ENCODE results near the gene MORC3.
"Not testable (repeated sequence)": the region's sequence is repeated elsewhere in the genome, so short reads cannot be mapped to it uniquely, and the experiment has no call there.

The MORC3 gene

DNA sequence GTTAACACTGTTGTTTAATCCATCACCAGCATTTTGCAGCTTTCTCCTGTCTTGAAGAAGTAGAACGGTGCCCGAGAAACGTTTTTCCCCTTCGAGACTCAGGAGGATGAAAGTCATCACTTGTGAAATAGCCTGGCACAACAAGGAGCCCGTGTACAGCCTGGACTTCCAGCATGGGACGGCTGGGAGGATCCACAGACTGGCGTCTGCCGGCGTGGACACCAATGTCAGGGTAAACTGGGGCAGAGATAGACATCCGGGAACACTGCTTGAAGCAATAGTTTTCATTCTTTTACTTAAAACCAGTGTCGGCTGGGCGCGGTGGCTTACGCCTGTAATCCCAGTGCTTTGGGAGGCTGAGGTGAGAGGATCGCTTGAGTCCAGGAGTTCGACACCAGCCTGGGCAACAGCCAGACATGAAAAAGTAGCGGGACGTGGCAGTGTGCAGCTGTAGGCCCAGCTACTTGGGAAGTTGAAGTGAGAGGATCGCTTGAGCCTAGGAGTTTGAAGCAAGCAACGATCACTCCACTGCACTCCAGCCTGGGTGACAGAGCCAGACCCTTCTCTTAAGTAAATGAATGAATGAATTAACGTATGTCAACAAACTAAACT lies 66.1 kb downstream of the MORC3 start:
- no peak for DNase-seq (ENCODE audit: low spot score)

DNA sequence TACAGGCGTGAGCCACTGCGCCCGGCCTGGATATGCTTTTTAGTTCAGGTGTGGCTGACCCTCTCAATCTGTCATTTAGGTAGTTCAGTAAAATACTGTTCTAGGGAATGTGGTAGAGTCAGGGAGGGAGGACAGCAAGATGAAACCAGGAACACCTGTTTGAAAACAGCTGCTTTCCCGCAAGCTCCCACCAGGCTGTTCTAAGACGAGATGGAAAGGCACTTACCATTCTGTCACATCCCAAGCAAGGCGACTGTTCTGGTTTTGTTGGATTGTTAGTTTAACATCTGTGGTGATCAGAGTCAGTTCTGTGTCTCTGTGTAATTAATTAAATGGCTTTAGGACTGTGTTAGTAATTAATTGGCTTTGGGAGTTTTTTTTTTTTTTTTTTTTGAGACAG lies 68.1 kb downstream of the MORC3 start:
- no peak for DNase-seq (ENCODE audit: low spot score)

DNA sequence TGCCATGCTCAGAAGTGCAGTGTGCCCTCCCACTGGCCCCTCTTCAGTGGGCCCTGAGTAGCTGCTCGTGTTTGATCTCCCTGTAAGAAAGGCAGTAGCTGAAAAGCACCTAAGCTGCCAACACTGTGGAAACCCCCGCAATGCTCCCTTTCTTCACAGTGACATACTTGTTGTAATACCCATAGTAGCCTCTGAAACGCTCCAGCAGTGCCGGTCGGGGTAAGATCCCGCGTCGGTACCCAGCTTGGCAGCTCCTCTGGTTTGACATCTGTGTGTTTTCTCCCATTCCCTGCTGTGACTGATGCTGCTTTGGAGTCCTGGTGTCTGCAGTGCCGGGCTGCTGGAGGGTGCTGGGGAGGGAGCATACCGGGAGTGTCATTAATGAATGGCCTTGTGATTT lies 68.8 kb downstream of the MORC3 start:
- no peak for DNase-seq (ENCODE audit: low spot score)

DNA sequence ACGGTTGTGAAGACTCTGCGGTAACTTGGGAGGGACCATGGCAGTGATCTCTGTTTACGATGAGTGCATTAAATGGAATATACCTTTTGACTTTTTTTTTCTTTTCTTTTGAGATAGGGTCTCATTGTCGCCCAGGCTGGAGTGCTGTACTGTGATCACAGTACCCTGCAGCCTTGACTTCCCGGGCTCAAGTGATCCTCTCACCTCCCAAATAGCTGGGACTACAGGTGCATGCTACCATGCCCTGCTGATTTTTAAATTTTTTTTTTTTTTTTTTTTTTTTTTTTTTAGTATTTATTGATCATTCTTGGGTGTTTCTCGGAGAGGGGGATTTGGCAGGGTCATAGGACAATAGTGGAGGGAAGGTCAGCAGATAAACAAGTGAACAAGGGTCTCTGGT lies 71.7 kb downstream of the MORC3 start:
- DNase-seq (ENCODE audit: low spot score) = not testable (repeated sequence)

DNA sequence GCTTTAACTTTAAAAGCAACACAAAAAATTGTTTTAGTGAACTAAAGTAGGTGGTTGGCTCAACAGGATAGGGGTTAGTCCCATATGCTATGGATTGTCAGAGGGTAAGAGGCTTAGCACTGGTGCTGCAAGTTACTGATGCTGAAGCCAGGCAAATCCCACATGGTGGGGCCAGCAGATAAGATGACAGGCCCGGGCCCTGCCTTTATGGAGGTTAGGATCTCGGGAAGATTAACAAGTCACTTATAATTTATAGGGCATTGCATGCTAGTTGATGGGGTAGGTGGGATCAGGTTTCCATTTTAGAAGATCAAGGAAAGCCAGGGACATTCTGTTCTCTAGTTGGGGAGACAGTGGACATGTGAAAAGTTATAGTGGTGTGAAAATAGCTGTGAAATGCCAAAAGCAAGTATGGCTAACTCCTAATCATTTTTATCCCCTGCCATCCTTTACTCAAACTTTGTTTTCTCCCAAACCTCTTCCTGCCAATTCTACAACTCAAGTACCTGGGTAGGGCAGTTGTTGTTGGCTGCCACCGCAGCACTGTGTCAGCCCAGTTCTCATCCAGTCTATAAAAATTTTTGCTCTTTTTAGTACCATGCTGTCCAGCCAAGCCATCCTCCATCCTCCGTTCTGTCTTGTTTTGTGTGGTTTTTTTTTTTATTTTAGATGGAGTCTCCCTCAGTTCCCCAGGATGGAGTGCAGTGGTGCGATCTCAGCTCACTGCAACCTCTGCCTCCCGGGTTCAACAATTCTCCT lies 75.5 kb downstream of the MORC3 start:
- no peak for DNase-seq (ENCODE audit: low spot score)

DNA sequence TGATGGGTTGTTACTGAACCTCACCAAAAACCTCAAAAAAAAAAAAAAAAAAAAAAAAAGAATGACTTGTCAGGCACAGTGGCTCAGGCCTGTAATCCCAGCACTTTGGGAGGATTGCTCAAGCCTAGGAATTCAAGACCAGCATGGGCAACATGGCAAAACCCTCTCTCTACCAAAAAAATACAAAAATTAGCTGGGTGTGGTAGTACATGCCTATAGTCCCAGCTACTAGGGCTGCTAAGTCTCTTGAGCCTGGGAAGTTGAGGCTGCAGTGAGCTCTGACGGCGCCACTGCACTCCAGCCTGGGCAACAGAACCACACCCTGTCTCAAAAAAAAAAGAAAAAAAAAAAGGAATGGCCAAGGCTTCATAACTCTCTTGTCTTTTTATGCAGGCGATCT lies 76.3 kb downstream of the MORC3 start:
- no peak for DNase-seq (ENCODE audit: low spot score)

DNA sequence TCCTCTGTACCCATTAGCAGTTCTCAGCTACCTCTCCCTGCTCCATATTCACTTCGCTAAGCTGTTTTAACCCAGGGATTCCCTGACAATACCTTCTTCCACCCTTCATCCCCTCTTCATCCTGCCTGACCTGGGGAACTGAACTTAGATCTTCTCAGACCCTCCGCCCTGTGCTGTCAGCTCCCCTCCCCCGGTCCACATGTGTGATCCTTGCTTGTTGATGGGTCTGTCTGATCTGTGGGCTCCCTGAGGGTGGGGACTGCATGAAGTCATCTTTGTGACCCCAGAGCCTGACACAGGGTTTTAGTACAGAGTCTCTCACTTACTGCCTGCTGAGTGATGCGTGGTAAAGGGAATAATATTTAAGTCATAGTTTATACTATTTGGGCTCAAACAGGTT lies 77.0 kb downstream of the MORC3 start:
- DNase-seq (ENCODE audit: low spot score) = no peak

DNA sequence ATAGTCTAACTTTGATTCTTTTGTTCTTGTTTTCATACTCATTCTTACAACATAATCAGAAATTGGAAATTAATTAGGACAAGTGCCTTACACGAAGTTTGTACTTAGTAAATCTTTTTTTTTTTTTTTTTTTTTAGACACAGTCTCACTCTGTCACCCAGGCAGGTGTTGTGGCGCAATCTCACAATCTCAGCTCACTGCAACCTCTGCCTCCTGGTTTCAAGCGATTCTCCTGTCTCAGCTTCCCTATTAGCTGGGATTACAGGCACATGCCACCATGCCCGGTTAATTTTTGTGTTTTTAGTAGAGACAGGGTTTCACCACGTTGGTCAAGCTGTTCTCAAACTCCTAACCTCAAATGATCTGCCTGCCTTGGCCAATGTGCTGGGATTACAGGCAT lies 77.6 kb downstream of the MORC3 start:
- no peak for DNase-seq (ENCODE audit: low spot score)

DNA sequence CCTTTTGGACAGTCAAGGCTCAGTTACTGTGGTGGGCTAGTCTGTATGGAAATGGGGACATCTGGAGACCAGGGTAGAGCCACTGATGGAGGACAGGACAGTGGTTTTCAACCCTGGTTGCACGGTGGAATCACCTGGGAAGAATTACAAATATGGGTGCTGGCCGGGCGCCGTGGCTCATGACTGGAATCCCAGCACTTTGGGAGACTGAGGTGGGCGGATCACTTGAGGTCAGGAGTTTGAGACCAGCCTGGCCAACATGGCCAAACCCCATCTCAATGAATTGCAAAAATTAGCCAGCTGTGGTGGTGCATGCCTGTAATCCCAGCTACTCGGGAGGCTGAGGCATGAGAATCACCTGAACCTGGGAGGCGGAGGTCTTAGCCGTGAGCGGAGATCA lies 79.7 kb downstream of the MORC3 start:
- not testable (repeated sequence) for DNase-seq (ENCODE audit: low spot score)

DNA sequence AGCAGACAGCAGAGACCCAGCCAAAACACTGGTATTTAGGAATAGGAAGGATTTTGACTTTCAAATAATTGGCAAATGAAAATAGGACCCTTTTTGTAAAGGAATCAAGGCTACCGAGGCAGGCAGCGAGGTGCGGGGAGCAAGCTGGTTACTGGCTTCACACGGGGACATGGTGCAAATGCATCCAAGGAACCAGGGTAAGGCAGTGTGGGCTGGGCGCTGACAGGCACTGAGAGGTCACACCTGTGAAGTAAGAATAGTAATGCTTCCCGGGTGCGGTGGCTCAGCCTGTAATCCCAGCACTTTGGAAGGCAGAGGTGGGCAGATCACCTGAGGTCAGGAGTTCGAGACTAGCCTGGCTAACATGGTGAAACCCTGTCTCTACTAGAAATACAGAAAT lies 80.7 kb downstream of the MORC3 start:
- no peak for DNase-seq (ENCODE audit: low spot score)

DNA sequence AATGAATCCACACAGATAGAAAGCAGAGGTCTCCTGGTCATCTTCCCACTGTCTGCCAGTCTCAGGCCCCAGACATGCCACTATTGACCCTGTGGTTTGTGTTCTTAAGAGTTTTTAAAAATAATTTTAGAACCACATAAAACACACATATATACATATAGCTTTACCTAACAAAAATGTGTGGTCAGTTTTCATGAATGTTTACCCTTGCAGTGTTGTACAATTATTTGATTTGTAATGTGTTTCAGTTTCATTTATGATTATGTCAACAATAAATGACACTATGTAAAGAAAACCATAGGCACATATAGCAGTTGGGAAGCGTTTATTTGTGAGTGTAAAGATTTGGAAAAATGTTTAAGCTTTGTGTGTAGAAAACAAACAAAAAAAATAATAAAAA lies 82.3 kb downstream of the MORC3 start:
- no peak for DNase-seq (ENCODE audit: low spot score)

DNA sequence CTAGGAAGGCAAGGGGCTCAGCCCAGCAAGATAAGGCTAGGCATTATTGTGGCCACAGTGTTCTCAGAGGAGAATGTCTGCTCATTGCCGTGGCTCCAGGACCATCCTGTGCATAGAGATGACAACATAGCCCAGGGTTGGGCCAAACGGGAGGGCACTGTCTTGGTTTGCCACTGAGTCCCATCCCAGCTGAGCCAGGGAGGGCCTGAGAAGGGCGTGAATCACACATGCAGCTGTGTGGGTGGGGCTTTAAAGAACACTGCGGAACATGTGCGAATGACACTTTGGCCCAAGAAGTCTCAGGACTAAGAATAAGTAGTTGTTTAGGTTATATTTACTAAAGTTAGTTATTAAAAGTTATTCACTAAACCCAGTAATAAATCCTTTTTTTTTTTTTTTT lies 83.7 kb downstream of the MORC3 start:
- DNase-seq (ENCODE audit: low spot score) = no peak

DNA sequence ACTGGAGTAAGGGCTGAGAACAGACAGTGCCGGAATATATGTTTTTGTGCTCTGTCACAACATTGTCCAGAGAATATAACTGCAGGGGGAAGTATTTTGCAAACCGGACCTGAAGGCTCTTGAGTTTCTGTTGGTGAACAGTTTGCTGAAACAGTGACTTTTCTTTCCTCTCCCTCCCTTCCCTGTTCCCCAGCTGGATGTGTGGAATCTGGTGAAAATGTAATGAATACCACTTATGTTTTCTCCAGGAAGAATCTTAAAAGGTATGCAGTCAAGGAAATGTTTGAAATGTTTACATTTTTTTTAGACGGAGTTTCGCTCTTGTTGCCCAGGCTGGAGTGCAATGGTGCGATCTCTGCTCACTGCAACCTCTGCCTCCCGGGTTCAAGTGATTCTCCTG lies 88.6 kb downstream of the MORC3 start:
- no peak for DNase-seq (ENCODE audit: low spot score)

DNA sequence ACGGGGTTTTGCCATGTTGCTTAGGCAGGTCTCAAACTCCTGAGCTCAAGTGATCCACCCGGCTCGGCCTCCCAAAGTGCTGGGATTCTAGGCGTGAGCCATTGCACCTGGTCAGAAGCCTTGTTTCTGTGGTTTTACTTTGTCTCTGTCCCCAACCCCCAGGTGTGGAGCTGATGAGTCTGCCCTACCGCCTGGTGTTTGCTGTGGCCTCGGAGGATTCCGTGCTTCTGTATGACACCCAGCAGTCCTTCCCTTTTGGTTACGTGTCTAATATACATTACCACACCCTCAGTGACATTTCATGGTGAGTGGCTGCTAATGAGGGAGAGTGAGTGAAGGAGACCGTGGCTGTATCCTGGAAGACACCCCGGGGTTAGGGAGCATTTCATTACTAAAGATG lies 91.3 kb downstream of the MORC3 start:
- DNase-seq (ENCODE audit: low spot score) = no peak

DNA sequence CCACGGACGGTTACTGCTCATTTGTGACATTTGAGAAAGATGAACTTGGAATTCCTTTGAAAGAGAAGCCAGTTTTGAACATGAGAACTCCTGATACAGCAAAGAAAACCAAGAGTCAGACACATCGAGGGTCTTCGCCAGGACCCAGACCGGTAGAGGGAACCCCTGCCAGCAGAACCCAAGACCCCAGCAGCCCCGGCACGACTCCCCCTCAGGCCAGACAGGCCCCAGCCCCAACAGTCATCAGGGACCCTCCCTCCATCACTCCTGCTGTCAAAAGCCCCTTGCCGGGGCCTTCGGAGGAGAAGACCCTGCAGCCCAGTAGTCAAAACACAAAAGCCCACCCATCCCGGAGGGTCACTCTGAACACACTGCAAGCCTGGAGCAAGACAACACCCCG lies 92.9 kb downstream of the MORC3 start:
- no peak for DNase-seq (ENCODE audit: low spot score)

DNA sequence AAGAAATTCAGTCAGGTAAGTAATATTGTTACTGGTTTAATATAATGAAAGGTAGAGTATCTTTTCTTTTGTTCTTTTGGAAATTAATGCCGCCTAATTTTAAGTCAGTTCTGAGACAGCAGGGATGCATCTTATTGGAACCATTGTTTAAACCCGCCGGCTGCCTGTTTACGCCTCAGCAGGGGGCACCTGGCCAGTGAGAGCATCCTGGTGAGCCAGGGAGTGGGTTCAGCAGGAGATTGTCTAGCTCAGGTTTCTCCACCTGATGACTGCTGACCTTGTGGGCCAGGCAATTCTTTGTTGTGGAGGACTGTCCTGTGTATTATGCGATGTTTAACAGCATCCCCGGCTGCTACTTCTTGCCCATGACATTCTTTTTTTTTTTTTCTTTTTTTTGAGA lies 95.4 kb downstream of the MORC3 start:
- DNase-seq (ENCODE audit: low spot score) = no peak

DNA sequence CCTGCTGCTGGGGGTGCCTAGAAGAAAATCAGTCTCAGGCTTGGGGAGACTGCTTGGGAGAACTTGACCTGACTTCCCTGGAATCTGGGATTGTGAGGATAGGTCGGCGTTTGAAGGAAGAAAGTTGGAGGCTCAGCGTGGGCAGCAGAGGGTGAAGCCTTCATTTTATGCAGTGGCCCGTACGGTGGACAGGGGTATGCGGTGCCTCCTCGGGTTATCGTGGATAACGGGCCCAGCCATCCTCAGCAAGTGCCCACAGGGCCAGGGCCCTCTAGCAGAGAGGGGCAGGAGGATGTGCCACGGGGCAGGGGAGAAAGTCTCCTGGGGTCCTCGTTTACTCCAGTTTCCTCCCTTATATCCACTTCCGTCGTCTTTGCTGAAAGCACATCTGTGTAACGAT lies 99.2 kb downstream of the MORC3 start:
- DNase-seq (ENCODE audit: low spot score) = no peak

DNA sequence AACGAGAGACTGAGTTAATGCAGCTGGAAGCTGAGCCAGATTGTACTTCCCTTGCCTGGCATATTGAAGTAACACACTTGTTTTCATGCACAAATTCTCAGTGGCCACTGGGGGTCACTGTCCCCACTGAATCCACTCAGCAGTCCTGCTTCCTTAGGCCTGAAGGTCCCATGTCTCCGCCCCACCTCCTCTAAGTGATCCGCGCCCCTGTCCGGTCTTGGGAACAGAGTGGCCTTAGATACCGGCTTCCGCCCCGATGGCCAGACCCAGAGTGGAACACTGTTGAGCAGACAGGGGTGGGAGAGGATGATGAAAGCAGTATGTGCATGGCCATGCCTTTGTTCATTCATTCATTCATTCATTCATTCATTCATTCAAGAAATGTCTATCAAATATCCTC lies 100.0 kb downstream of the MORC3 start:
- DNase-seq (ENCODE audit: low spot score) = peak; percentile 40

DNA sequence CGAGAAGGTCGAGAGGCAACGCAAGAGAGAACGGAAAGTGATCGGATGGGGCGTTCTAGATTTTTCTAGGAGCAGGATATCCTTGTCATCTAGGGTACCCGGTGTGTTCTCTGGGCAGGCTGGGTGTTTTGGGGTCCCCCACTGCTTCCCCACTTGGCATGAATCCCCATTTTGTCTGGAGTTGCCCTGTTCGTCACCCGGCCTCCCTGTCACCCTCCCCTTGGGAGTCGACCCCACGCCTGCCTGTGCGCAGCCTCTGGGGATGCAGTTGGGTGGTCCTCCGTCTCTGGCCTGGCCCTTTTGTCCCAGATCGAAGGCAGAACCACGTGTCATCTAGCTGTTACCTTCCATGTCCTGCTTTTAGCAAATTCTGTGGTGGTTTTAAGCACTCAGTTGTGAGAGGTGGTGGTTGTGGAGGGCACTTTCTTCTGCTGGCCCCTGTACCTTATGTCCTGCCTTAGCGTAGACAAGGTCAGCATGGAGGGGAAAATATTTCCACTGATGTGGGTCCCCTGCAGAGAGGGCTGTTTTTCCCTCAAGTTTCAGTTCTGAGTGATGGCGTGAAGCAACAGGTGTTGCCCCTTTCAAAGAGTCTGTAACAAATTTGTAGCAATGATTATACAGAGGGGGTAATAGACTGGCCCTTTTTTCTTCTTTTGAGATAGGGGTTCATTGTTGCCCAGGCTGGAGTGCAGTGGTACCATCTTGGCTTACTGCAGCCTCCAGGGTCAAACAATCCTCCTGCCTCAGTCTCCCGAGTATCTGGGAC lies 100.8 kb downstream of the MORC3 start:
- DNase-seq (ENCODE audit: low spot score) = no peak

DNA sequence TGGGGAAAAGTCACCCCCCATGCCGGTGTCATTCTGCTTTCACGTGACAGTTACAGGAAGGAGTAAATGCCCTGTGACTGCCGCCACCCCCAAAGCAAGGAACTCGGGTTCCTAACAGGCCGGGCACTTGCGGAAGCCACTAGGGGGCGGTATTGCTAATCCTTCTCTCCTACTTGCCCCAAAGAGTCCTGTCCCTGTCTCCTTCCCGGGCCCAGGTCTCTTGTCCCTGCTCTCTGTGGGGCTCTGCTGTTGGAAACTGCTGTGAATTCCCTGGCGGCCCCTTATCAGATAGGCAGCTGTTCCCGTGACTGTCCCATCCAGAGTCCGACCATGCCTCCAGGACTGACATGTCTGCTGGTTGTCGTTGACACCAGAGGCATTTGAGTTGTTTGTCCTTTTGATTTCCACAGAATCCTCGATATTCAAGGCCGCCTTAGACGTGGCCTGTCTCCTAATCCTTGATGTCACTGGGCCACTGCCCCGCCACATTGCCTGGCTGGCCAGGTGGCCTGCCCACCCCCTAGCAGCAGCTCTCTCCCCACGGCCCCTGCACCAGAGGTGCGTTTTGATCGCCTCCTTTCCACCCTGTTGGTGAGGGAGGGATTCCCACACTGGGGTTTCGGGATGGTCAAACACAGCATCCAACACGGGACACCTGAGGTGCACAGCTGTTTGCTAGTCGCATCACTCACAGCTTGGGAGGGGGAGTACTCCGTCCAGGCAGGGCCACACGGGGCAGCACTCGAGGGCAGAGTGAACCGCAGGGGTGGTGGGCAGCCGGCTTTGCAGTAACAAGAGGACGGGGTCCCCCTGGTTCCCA lies 102.5 kb downstream of the MORC3 start:
- no peak for DNase-seq (ENCODE audit: low spot score)

DNA sequence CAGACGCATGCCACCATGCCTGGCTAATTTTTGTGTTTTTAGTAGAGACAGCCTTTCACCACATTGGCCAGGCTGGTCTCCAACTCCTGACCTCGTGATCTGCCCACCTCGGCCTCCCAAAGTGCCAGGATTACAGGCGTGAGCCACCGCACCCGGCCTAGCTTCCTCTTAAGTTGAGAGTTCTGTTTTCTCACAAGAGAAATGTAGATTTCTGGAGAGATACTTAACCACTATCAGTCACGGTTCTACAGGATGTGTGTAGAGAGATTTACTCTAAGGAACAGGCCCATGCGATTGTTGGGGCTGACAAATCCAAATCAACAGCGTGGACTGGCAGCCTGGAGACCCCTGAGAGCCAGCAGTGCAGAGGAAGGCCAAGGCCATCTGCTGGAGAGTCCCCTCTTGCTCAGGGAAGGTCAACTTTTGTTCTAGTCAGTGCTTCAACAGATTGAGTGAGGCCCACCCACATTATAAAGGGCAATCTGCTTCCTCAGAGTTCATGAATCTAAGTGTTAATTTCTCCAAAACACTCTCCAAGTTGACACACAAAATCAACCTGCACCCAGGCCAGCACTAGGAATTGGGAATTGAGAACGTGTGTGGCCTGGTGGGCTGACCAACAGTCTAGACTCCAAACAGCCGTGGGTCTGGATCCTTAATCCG lies 103.9 kb downstream of the MORC3 start:
- DNase-seq (ENCODE audit: low spot score) = no peak

DNA sequence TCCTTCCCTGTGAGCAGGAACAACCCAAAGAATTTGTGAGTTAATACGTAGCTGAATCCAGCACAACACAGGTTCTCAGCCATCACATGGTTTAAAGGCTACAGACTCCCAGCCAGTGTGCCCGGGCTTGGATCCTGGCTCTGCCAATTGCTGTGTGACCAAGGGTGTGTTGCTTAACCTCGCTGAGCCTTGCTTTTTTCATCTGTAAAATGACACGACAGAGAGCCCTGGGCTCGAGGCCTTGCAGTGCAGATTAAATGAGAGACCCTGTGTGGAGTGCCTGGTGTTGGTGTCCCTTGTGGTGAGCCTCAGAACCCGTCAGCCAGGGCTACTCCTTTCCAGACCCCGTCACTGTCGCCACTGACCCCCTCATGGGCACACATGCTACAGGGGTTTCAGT lies 104.6 kb downstream of the MORC3 start:
- DNase-seq (ENCODE audit: low spot score) = no peak

Measured in CD4-positive, alpha-beta T cell treated with Interleukin-15 for 4 hours (primary cell).